A549 (cell line): ENCODE data around the gene SLC17A7. TPM values are rescaled to one million over a fixed set of nuclear protein-coding genes. Genes with fewer than 3 reads are reported as not detected.

Source experiments
- ATAC-seq, 2 experiments: fragments of 200-7000 bp in 1 of 2; fragments of >200 bp in 1 of 2; cut with Nextera tagmentation in 1 of 2; cut with Tn5 transposase in 1 of 2; 3 replicates each; pipeline versions ENCODE4 v1.8.0 to v1.9.1; 2018 to 2020; ENCODE audit warnings: mild to moderate bottlenecking in 1 of 2, moderate library complexity in 1 of 2
- CTCF ChIA-PET: fragments of 300-600 bp; sonication (Branson Sonifier 250); formaldehyde crosslinking; extraction: SDS; loops from one replicate; lab custom pipeline; 2021; ENCODE audit warnings: antibody characterized with exemption, inconsistent platforms; lab: Yijun Ruan, JAX
- POLR2A ChIA-PET: fragments of 350-600 bp; formaldehyde crosslinking; extraction: SDS; loops from one replicate; lab custom pipeline; 2021; ENCODE audit warnings: antibody characterized with exemption, inconsistent platforms; lab: Yijun Ruan, JAX
- DNase-seq, 2 experiments: peaks; one replicate each; pipeline versions ENCODE4 v3.0.0 to v3.0.0-alpha.2; 2011 to 2016; ENCODE audit warnings: low read depth in 1 of 2, low spot score in 1 of 2
- FAIRE-seq: peaks from 2 replicates; lab custom pipeline; 2011; peaks lifted over from hg19 to GRCh38; lab: Jason Lieb, UNC
- H3K27ac ChIP-seq, 2 experiments: fragments of >200 bp; sonication (Bioruptor Twin); formaldehyde crosslinking; 3 replicates each; pipeline ENCODE4 v1.5.1; 2016 to 2017
- H3K4me1 ChIP-seq: fragments of >200 bp; sonication (Bioruptor Twin); formaldehyde crosslinking; 3 replicates; pipeline ENCODE4 v1.6.1; 2016
- H3K4me2 ChIP-seq: fragments of >200 bp; sonication (Bioruptor Twin); formaldehyde crosslinking; 3 replicates; pipeline ENCODE4 v1.6.1; 2016
- H3K4me3 ChIP-seq: fragments of >200 bp; sonication (Bioruptor Twin); formaldehyde crosslinking; 3 replicates; pipeline ENCODE4 v1.5.1; 2016
- H3K9me3 ChIP-seq: fragments of >200 bp; sonication (Bioruptor Twin); formaldehyde crosslinking; 3 replicates; pipeline ENCODE4 v1.6.1; 2016
- ATOH8 ChIP-seq: fragments of 250-450 bp; sonication (Bioruptor Pico); IDR thresholded peaks from 2 replicates; pipeline ENCODE4 v1.5.0; 2020; ENCODE audit warnings: low read depth, mild to moderate bottlenecking, moderate library complexity
- BHLHE40 ChIP-seq: IDR thresholded peaks from 2 replicates; pipeline ENCODE4 v1.6.1; 2012; ENCODE audit warnings: low read depth, low read length, inconsistent platforms
- CEBPB ChIP-seq, 2 experiments: fragments of >200 bp in 1 of 2; sonication (Bioruptor Twin) in 1 of 2; formaldehyde crosslinking in 1 of 2; IDR thresholded peaks; 2 replicates each; pipeline ENCODE4 v1.6.1; 2012 to 2016
- EHF ChIP-seq: fragments of 250-450 bp; sonication (Bioruptor Pico); IDR thresholded peaks from 2 replicates; pipeline ENCODE4 v1.5.0; 2020; ENCODE audit warnings: mild to moderate bottlenecking
- EHMT2 ChIP-seq: fragments of 200-600 bp; sonication (generic); IDR thresholded peaks from 2 replicates; pipeline ENCODE4 v1.6.1; 2016; ENCODE audit warnings: antibody characterized with exemption, low read depth, mild to moderate bottlenecking, moderate library complexity
- ESRRA ChIP-seq: fragments of 150-350 bp; IDR thresholded peaks from 2 replicates; pipeline ENCODE4 v1.6.1; 2014; ENCODE audit warnings: mild to moderate bottlenecking, low read length, borderline replicate concordance
- FOSL2 ChIP-seq, 2 experiments: fragments of 450-650 bp in 1 of 2; fragments of >200 bp in 1 of 2; sonication (Bioruptor Twin) in 1 of 2; formaldehyde crosslinking; IDR thresholded peaks; 2 replicates each; pipeline versions ENCODE4 v1.5.0 to v1.6.1; 2016 to 2020; ENCODE audit warnings: mild to moderate bottlenecking in 1 of 2, moderate library complexity in 1 of 2
- HDAC2 ChIP-seq: fragments of 200-600 bp; sonication (generic); IDR thresholded peaks from 2 replicates; pipeline ENCODE4 v1.6.1; 2016
- HOXA7 ChIP-seq: fragments of 250-450 bp; sonication (Bioruptor Pico); IDR thresholded peaks from 2 replicates; pipeline ENCODE4 v1.5.0; 2020; ENCODE audit warnings: mild to moderate bottlenecking, moderate library complexity
- HOXB13 ChIP-seq: fragments of 250-450 bp; sonication (Bioruptor Pico); IDR thresholded peaks from 2 replicates; pipeline ENCODE4 v1.5.0; 2020; ENCODE audit warnings: low read depth, mild to moderate bottlenecking, moderate library complexity
- JUN ChIP-seq, 2 experiments: fragments of >200 bp; sonication (Bioruptor Twin); formaldehyde crosslinking; IDR thresholded peaks; 2 replicates in 1 of 2; 3 replicates in 1 of 2; pipeline ENCODE4 v1.6.1; 2016 to 2017
- KDM5A ChIP-seq: fragments of 200-600 bp; sonication (generic); IDR thresholded peaks from 2 replicates; pipeline ENCODE4 v1.6.1; 2016; ENCODE audit warnings: antibody characterized with exemption, mild to moderate bottlenecking
- NFE2L2 ChIP-seq: fragments of 150-350 bp; conservative IDR thresholded peaks from 2 replicates; pipeline ENCODE4 v1.6.1; 2014; ENCODE audit warnings: low read length
- NPAS2 ChIP-seq: fragments of 250-450 bp; sonication (Bioruptor Pico); IDR thresholded peaks from 2 replicates; pipeline ENCODE4 v1.8.0; 2022; ENCODE audit warnings: mild to moderate bottlenecking, moderate library complexity, borderline replicate concordance
- PBX3 ChIP-seq: IDR thresholded peaks from 2 replicates; pipeline ENCODE4 v1.6.1; 2012
- POLR2A ChIP-seq: IDR thresholded peaks from 2 replicates; pipeline ENCODE4 v1.6.1; 2012; ENCODE audit warnings: mild to moderate bottlenecking, low read length
- RARB ChIP-seq: fragments of 250-450 bp; sonication (Bioruptor Pico); IDR thresholded peaks from 2 replicates; pipeline ENCODE4 v1.8.0; 2021; ENCODE audit warnings: mild to moderate bottlenecking, moderate library complexity
- REST ChIP-seq: fragments of 200-600 bp; sonication (generic); IDR thresholded peaks from 2 replicates; pipeline ENCODE4 v1.6.1; 2016; ENCODE audit warnings: antibody characterized with exemption, mild to moderate bottlenecking, moderate library complexity
- RFX5 ChIP-seq: fragments of 450-650 bp; IDR thresholded peaks from 2 replicates; pipeline ENCODE4 v1.7.1; 2014; ENCODE audit warnings: antibody characterized with exemption, mild to moderate bottlenecking, moderate library complexity
- RNF2 ChIP-seq: fragments of 200-600 bp; sonication (generic); IDR thresholded peaks from 2 replicates; pipeline ENCODE4 v1.6.1; 2016; ENCODE audit warnings: low read depth, mild to moderate bottlenecking, antibody characterized with exemption, moderate library complexity, borderline replicate concordance
- SMC3 ChIP-seq: fragments of >200 bp; sonication (Bioruptor Twin); formaldehyde crosslinking; IDR thresholded peaks from 3 replicates; pipeline ENCODE4 v1.6.1; 2018; ENCODE audit warnings: inconsistent platforms
- SREBF2 ChIP-seq: fragments of 450-650 bp; IDR thresholded peaks from 2 replicates; pipeline ENCODE4 v1.6.1; 2014; ENCODE audit warnings: mild to moderate bottlenecking, moderate library complexity
- TFCP2L1 ChIP-seq: fragments of 250-450 bp; sonication (Bioruptor Pico); IDR thresholded peaks from 2 replicates; pipeline ENCODE4 v1.5.0; 2021; ENCODE audit warnings: mild to moderate bottlenecking
- WGBS: methylation state at CpG from one replicate; pipeline ENCODE4 v1.1.6; 2017; ENCODE audit errors: missing lambda C conversion rate; 5-methylcytosine and 5-hydroxymethylcytosine counted together
- polyA plus RNA-seq, 4 experiments: library from polyadenylated mRNA; depleted of rRNA in 3 of 4; stranded (reverse); fragments of >200 nt; fragmentation: RNase III in 1 of 4; extraction: RNeasy Plus Mini Kit Qiagen cat#74134 plus additional on column Dnase treatment in 1 of 4; gene quantifications; 2 replicates in 3 of 4; 3 replicates in 1 of 4; pipeline ENCODE4 v1.2.3, GENCODE V29; 2011 to 2017
- TF ChIP-seq, protein P1 (sequence below): IDR thresholded peaks from 2 replicates; pipeline ENCODE4 v1.6.1; 2012
- TF ChIP-seq, protein P2 (sequence below): fragments of 450-650 bp; IDR thresholded peaks from 2 replicates; pipeline ENCODE4 v1.6.1; 2014; ENCODE audit warnings: antibody characterized with exemption
- TF ChIP-seq, protein P3 (sequence below): fragments of >200 bp; sonication (Bioruptor Twin); formaldehyde crosslinking; IDR thresholded peaks from 3 replicates; pipeline ENCODE4 v1.6.1; 2016

The SLC17A7 gene
- polyA plus RNA-seq, 2 of the 4 experiments (the other 2 are of a cell fraction): 0.39 to 0.48 TPM

DNA sequence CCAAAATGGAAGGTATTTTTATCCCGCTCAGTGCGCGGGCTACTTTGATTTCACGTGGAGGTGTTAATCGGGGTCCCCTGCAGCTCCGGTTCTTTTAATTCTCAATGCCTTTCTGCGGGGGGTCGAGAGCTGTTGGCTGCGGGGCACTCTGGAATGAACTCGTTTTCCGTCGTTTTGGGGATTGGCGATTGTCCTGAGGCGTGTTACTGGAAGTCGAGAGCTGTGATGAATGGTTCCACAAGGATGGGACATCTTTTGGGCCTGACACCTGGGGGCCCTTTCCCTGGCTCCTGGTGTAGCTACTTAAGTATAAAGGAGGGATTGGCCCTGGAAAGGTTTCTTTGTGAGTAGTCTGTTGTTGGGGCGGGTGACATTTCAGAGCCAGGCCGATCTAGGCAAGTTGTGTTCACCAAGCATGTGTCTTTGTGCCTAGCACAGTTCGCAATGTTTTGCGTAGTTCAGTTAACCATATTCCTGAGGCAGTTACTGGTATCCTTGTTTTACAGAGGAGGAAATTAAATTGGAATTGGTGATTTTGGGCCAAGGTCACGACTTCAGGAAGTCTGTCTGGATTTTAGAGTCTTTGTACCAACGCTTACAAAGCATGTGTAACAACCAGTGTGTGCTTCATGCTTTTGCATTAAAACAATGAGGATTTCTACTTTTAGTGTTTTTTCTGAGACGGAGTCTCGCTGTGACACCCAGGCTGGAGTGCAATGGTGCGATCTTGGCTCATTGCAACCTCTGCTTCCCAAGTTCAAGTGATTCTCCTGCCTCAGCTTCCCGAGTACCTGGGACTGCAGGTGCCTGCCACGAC is 46.9 kb upstream of the SLC17A7 start (continued):
- TF ChIP-seq EHMT2 (no peak), HOXA7 (CRISPR knock-in tag) (0 out of 2 replicates have a peak, but pooled peaks have one; percentile 2), EHF (CRISPR knock-in tag) (no peak), NPAS2 (CRISPR knock-in tag) (no peak), SMC3 (no peak), BHLHE40 (no peak), SREBF2 (no peak), RARB (CRISPR knock-in tag) (peak; percentile 64; the same call in 1 of the 2 replicates)

DNA sequence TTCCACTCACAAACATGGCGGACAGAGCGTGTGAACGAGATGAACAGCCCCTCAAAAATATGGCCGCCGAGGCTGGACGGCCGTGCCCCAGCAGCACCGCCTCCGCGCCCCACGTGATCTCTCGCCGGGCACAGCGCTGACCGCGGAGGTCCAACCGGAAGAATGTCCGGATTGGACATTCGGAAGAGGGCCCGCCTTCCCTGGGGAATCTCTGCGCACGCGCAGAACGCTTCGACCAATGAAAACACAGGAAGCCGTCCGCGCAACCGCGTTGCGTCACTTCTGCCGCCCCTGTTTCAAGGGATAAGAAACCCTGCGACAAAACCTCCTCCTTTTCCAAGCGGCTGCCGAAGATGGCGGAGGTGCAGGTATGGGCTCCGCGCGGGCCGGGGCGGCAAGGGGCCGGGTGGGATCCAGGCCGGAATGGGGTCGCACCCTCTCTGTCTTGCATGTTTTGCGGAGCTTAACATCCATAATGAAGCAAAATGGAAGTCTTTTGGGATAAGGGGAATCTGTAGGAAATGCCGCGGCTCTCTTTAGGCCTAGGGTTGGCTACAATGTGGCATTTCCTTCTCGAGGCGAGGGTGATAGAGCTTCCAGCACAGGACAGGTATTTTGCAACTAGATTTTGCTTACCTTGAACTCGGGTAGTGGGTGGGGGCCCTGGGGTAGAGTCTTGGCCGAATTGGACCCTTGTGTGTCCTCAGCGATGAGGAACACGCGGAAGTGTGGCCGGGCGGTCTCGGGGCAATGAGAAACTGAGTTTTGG is 46.1 kb upstream of the SLC17A7 start, which contains the start of gene RPL13A:
Gene RPL13A (plus strand): TSS at position 332 of the 769 bp plus-strand sequence. CDS start 22 bp downstream, at position 354.
- WGBS: 1% methylated on average over 50 of the region's 57 CpGs
- peak; percentile 88 for FAIRE-seq
- TF ChIP-seq HDAC2 (peak; percentile 50; the same call in 1 of the 2 replicates), ATOH8 (CRISPR knock-in tag) (0 out of 2 replicates have a peak, but pooled peaks have one; percentile 42), JUN (IDR thresholded peaks at IDR 0.05) (peak; percentile 99 to 100), RNF2 (no peak), RARB (CRISPR knock-in tag) (peak; percentile 75; the same call in 1 of the 2 replicates), EHF (CRISPR knock-in tag) (peak; percentile 75), HOXA7 (CRISPR knock-in tag) (0 out of 2 replicates have a peak, but pooled peaks have one; percentile 68), EHMT2 (no peak), FOSL2 (IDR thresholded peaks at IDR 0.05) (no peak), FOSL2 (CRISPR knock-in tag; IDR thresholded peaks at IDR 0.05) (peak; percentile 38), CEBPB (IDR thresholded peaks at IDR 0.05) (peak; percentile 83 to 95; a peak in 3 of 4 replicates), HOXB13 (peak; percentile 16; the same call in 1 of the 2 replicates), REST (peak; percentile 45; the same call in 1 of the 2 replicates), NFE2L2 (no peak), ESRRA (no peak), RFX5 (peak; percentile 83; the same call in 1 of the 2 replicates), PBX3 (peak; percentile 29; the same call in 1 of the 2 replicates), POLR2A (peak; percentile 97), TFCP2L1 (peak; percentile 80; the same call in 1 of the 2 replicates), KDM5A (peak; percentile 51; the same call in 1 of the 2 replicates)
- TF ChIP-seq, protein P1, sequence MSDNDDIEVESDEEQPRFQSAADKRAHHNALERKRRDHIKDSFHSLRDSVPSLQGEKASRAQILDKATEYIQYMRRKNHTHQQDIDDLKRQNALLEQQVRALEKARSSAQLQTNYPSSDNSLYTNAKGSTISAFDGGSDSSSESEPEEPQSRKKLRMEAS: peak; percentile 89
- TF ChIP-seq, protein P2, sequence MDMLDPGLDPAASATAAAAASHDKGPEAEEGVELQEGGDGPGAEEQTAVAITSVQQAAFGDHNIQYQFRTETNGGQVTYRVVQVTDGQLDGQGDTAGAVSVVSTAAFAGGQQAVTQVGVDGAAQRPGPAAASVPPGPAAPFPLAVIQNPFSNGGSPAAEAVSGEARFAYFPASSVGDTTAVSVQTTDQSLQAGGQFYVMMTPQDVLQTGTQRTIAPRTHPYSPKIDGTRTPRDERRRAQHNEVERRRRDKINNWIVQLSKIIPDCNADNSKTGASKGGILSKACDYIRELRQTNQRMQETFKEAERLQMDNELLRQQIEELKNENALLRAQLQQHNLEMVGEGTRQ: peak; percentile 99
- TF ChIP-seq, protein P3, sequence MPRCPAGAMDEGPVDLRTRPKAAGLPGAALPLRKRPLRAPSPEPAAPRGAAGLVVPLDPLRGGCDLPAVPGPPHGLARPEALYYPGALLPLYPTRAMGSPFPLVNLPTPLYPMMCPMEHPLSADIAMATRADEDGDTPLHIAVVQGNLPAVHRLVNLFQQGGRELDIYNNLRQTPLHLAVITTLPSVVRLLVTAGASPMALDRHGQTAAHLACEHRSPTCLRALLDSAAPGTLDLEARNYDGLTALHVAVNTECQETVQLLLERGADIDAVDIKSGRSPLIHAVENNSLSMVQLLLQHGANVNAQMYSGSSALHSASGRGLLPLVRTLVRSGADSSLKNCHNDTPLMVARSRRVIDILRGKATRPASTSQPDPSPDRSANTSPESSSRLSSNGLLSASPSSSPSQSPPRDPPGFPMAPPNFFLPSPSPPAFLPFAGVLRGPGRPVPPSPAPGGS: peak; percentile 100

More for the DNA sequence above, 46.1 kb upstream of the SLC17A7 start, which contains the start of gene RPL13A:
- DNase-seq (peak; percentile 98 to 100), ATAC-seq (peak; percentile 83 to 90)
- ChIA-PET CTCF (interaction anchor here (0.6 to 2.4 kb wide), 5 partner anchors 8 to 83 kb away, joined by 3 to 11 read pairs (median 3); partner anchors contain the start of gene FLT3LG), POLR2A (interaction anchor here (0.9 to 1.5 kb wide), 6 partner anchors 8 to 153 kb away, joined by 3 to 12 read pairs (median 5); partner anchors contain the start of genes ALDH16A1 and RPS11)
- Histone ChIP-seq H3K4me1 (peaks cover 29% of the 10 kb centered on the region), H3K27ac (peak within 1 kb of the TSS; percentile 94 to 95), H3K4me2 (peak within 1 kb of the TSS; percentile 80), H3K4me3 (peak within 1 kb of the TSS; percentile 71), H3K9me3 (no peaks in the 10 kb centered on the region)
